SHP77 treated with DMSO at 0.1 percent for 48 hours (cell line): ENCODE measurements around the gene OR2J1.
A peak's percentile ranks its signal among the peaks of the same experiment; 100 is the strongest.
"Not testable (repeated sequence)": the region's sequence is repeated elsewhere in the genome, so short reads cannot be mapped to it uniquely, and the experiment has no call there.

Experiments
- DNase-seq: peaks from one replicate; lab custom pipeline; 2025; lab: John Stamatoyannopoulos, UW

Gene OR2J1

DNA sequence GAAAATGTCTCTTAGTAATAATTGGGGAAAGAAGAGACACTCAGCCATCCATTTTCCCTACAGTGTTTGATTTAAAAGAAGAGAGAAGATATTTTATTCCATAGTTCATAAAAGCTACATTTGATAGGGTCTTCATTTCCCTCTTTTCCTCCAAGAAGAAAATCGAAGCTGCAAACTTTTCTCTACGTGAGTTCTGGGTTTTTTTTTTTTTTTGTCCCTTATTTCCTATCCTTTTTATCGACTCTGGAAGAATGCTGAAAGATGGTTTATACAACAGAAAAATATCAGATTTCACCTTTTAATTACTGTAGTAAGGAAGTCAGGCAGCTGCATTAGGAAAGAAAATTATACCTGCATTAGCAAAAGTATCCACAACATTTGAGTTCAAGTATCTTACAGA is at the start of gene OR2J1:
Gene OR2J1, plus strand, starts transcription at position 301 of the 400 bp plus-strand sequence. CDS start 1,453 bp downstream, outside the sequence.
- DNase-seq: no peak

DNA sequence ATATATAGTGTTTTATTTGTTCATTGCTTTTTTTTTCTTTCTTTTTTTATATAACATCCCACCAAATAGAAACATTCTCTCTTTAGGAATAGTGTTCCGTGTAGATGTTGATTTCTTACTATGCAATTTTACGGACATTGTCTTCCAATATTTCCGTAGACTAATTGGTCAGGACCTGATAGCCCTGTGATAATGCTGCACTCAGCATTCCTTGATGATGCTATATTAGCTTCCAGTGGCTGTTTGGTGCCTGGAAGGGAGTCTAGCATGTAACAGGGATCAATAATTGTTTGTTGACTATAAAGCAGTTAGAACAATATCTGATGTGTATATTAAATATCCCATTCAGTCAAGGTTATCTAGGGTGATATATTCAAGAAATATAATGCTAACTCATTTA is 47.6 kb upstream of the OR2J1 start:
- DNase-seq: no peak

DNA sequence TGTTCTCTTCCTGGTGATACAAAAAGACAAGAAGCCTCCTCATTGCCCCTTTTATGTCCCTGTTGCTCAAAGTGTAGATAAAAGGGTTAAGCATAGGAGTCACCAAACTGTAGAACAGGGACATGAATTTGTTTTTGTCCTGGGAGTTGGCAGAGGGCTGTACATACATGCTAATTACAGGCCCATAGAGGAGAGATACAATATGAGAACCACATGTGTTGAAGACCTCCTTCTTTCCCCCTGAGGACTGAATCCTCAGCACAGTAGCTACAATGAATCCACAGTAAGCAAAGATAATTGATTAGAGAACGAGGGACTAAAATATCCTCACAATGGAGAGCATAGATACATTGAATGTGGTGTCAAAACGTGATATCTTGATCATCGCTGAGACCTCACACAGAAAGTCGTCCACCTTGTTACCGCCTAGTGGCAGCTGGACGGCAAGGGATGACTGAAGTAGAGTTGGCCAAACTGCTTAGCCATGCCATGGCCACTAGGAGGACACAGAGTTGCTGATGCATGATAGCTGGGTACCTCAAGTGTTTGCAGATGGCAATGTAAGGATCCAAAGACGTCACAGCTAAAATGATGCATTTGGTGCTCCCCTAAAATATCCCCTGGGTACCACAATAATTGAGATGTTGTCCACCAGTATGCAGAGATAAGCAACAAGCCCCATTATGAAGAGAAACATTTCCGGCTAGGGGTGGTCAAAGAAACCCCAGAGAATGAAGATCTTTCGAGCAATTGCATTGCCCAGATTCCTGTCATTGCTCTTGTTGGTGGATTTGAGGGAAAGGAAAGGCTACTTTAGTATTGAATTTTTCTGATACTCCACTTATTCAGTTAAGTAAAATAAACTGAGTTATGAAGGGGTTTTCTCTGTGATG is 27.2 kb upstream of the OR2J1 start:
- peak; percentile 37 for DNase-seq

DNA sequence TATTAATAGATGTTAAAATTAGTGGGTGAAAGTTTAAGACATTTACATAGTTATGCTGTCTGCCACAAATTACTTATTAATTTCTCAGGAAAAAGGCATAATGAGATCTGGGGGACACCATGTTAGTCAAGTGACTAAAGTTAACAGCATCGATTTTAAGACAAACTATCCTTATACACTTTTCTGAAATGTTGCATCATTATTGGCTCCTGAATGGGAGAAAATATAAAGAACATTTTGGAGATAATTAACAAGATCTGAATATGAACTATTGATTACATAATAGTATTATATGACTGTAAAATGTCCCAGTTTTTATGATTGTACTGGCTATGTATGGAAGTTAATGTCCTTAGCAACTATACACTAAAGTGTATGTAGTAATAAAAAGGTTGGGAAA is 20.1 kb upstream of the OR2J1 start:
- no peak for DNase-seq

DNA sequence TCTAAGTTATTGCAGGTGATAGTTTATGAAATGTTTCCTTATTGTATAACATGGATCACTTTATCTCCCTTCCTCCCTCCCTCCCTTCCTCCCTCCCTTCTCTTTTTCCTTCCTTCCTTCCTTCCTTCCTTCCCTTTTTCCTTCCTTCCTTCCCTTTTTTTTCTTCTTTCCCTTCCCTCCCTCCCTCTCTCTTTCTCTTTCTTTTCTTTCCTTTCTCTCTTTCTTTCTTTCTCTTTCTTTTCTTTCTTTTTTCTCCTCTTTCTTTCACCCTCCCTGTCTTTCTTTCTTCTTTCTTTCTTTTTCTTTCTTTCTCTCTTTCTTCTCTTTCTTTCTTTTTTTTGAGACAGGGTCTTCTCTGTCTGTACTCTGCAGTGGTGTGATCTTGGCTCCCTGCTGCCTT is 18.0 kb upstream of the OR2J1 start:
- DNase-seq: no peak

GRCh38 chr6:29082457-29082856 is 16.8 kb upstream of the OR2J1 start:
- DNase-seq: no peak

DNA sequence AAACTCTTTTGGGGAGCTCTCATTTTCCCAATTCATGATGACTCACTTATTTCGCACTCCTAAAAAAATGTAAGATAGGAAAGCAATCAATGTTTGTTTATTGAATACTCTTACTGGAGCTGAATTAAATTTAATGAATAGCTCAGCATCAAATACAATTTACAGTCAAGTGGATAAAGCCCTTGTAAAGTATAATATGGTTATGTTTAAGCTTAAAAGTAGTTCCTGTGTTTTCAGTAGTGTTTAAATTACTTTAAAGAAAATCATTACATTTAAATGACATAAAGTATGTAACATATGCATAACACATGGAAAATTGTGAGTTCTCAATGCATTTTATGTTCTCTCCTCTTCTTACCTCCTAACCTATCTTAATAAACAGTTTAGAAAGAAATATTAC is 12.1 kb upstream of the OR2J1 start, which contains the start of gene OR2B3:
Gene OR2B3, minus strand, starts transcription at position 101 of the 400 bp plus-strand sequence. Its CDS starts 65 bp downstream, at position 36.
- DNase-seq: no peak

DNA sequence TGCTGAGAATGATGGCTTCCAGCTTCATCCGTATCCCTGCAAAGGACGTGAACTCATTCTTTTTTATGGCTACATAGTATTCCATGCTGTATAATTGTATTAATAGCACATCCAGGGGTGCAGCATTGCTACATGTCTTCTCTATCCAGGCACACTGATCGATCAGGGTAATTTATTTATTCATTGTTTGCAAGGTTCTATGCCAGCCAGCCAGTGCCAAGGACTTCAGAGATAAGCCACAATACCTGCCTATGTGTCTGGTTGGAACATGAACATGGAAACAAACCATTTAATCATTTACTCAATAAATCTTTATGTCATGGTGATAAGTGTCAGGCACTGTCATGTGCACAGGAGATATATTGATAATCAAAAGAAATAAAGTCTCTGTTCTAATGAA is 6.3 kb upstream of the OR2J1 start:
- no peak for DNase-seq

DNA sequence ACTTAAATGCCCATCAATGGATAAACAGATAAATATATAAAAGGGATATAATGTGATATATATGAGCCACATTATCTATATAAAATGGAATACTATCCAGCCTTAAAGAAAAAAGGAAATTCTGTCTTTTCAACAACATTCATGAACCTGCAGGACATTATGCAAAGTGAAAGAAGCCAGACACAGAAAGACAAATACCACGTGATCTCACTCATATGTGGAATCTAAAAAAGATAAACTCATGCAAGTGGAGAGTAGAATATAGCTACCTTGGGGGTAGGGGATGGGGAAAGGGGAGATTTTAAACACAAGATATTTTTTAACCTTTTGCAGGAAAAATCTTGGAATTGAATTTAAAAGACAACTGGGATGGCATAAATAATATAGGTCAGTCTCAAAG is 1.5 kb upstream of the OR2J1 start:
- DNase-seq: no peak

- DNase-seq: no peak
These were observed 8.5 kb downstream of the OR2J1 start, which contains the start of gene OR2J3 for GRCh38 chr6:29107758-29108157. Gene OR2J3 (plus strand): TSS chr6:29108058. CDS start chr6:29111891, 3,833 bp downstream.

DNA sequence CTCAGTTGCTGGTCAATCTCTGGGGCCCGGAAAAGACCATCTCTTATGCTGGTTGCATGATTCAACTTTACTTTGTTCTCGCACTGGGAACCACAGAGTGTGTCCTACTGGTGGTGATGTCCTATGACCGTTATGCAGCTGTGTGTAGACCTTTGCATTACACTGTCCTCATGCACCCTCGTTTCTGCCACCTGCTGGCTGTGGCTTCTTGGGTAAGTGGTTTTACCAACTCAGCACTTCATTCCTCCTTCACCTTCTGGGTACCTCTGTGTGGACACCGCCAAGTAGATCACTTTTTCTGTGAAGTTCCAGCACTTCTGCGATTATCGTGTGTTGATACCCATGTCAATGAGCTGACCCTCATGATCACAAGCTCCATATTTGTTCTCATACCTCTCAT is 12.8 kb downstream of the OR2J1 start:
- DNase-seq: no peak

DNA sequence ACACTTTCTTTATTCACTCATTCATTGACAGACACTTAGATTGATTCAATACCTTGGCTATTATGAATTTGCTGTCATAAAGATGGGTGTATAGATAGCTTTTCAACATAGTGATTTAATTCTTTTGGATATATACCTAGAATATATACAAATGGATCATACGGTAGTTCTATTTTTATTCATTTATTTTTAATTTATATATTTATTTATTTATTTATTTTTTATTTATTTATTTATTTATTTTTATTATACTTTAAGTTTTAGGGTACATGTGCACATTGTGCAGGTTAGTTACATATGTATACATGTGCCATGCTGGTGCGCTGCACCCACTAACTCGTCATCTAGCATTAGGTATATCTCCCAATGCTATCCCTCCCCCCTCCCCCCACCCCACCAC is 15.7 kb downstream of the OR2J1 start:
- DNase-seq: not testable (repeated sequence)

GRCh38 chr6:29129326-29130012 is 30.2 kb downstream of the OR2J1 start:
- no peak for DNase-seq

DNA sequence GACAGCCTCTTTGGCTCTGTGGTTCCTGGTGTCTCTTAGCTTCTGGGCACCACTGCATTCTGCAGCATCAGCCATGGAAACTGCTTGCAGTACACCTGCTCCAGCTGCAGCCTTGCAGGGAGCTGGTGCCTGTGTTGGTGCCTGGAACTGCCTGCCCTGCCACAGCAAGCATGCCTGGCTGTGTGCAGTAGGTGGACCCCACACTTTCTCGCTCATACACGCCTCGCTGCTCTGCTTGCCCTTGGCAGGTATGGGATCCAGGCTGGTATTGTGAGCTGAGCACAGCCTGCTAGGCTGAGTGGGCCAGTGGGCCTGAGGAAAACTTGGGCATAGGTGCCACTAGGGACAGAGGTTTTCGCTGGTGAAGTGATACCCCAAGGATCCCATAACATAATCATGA is 31.4 kb downstream of the OR2J1 start:
- DNase-seq: no peak

GRCh38 chr6:29131691-29132090 is 32.4 kb downstream of the OR2J1 start:
- DNase-seq: no peak

- DNase-seq: no peak
These were observed 38.4 kb downstream of the OR2J1 start for GRCh38 chr6:29137724-29138123.

DNA sequence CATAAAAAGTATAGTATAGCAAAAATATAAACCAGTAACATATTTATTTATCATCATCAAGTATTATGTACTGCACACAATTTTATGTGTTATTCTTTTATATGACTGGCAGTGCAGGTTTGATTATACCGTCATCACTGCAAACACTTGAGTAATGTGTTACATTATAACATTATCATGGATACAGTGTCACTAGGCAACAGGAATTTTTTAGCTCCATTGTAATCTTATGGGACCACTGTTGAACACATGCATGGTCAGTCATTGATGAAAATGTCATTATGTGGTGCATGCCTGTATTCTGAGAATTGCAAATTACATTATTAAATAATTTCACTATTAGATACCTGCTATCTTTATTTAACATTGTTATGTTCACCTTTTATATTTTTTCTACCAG is 42.3 kb downstream of the OR2J1 start:
- no peak for DNase-seq

DNA sequence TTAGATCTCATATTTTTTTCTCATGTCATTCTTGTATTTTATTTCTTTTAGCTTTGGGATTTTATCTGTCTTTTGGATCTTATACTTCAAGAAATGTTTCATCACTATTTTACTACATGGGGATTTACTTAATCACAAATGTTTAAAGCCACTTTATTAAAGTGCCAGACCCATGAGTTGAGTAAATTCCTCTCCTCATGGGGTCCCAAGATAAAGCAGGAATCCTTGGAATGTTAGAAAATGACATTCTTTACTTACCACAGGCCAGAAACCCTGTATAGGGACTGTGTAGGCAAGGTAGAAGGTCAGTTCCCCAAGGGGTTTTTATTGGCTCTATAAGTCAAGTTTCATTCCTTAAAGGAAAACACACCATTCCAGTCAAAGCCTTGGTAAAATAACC is 43.0 kb downstream of the OR2J1 start:
- DNase-seq: no peak

- DNase-seq: no peak
These were observed 46.9 kb downstream of the OR2J1 start for GRCh38 chr6:29146179-29146578.

DNA sequence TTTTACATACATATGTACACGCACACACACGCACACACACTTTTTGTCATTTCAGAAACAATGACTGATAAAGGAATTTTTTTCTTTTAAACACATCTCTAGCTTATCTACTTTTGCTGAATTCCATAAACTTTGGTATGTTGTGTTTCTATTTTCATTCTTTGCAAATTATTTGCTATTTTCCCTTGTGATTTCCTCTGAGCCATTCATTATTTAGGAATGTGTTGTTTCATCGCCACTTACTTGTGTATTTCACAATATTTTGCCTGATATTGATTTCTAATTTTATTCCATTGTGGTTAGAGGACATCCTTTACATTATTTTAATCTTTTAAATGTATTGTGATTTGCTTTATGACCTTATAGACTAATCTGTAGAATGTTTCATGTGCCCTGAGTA is 47.8 kb downstream of the OR2J1 start:
- no peak for DNase-seq

DNA sequence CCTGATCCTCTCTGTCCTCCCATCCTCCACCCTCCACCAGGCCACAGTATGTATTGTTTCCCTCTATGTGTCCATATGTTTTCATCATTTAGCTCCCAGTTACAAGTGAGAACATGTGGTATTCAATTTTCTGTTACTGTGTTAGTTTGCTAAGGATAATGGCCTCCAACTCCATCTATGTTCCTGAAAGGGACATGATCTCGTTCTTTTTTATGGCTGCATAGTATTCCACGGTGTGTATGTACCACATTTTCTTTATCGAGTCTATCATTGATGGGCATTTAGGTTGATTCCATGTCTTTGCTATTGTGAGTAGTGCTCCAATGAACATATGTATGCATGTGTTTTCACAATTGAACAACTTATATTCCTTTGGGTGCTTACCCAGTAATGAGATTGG is 50.2 kb downstream of the OR2J1 start:
- DNase-seq: not testable (repeated sequence)
